ENCODE measurements around the gene PDZK1IP1.

DNA sequence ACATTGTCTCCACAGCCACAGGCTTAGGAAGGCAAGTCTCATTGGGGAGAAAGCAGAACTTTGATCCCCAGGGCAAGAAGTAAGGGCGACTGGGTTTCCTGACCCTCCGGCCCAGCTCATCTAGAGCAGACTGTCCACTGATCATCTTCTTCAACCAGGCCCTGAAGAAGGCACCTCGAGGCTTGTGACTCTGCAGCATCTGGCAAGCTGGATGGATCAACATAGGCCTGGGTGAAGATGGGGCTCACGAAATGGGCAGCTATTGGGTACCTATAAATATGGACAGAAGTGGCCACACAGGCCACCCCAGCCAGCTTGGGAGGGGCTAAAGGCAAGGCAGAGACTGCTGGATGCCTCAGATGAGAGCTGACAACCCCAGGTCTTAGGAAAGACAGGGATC is 29.2 kb upstream of the PDZK1IP1 start:
- TF ChIP-seq, protein P1, sequence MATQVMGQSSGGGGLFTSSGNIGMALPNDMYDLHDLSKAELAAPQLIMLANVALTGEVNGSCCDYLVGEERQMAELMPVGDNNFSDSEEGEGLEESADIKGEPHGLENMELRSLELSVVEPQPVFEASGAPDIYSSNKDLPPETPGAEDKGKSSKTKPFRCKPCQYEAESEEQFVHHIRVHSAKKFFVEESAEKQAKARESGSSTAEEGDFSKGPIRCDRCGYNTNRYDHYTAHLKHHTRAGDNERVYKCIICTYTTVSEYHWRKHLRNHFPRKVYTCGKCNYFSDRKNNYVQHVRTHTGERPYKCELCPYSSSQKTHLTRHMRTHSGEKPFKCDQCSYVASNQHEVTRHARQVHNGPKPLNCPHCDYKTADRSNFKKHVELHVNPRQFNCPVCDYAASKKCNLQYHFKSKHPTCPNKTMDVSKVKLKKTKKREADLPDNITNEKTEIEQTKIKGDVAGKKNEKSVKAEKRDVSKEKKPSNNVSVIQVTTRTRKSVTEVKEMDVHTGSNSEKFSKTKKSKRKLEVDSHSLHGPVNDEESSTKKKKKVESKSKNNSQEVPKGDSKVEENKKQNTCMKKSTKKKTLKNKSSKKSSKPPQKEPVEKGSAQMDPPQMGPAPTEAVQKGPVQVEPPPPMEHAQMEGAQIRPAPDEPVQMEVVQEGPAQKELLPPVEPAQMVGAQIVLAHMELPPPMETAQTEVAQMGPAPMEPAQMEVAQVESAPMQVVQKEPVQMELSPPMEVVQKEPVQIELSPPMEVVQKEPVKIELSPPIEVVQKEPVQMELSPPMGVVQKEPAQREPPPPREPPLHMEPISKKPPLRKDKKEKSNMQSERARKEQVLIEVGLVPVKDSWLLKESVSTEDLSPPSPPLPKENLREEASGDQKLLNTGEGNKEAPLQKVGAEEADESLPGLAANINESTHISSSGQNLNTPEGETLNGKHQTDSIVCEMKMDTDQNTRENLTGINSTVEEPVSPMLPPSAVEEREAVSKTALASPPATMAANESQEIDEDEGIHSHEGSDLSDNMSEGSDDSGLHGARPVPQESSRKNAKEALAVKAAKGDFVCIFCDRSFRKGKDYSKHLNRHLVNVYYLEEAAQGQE (IDR thresholded peaks at IDR 0.05; ENCODE audit: insufficient read depth in 1 of 2, low read depth in 2 of 2, low read length in 2 of 2): no peak
- TF ChIP-seq POLR2AphosphoS5 (IDR thresholded peaks at IDR 0.05; ENCODE audit: low read depth, low read length) (no peak), SIN3A (IDR thresholded peaks at IDR 0.05; ENCODE audit: borderline replicate concordance, insufficient read depth, low read length) (no peak), TAF1 (IDR thresholded peaks at IDR 0.05; ENCODE audit: borderline replicate concordance, insufficient read depth, low read length) (no peak)

Measured in PFSK-1 (cell line).